ENCODE measurements around the gene LRIT2.

The LRIT2 gene

GRCh38 chr10:84225427-84226173 lies at the start of gene LRIT2:
TSS of gene LRIT2 (minus strand) at chr10:84225544. CDS start at chr10:84225520, 24 bp downstream.
- no peak for DNase-seq

GRCh38 chr10:84270708-84271107 lies 45.4 kb upstream of the LRIT2 start:
- no peak for DNase-seq

- DNase-seq, result no peak
Measured at GRCh38 chr10:84269773-84270172, 44.4 kb upstream of the LRIT2 start.

GRCh38 chr10:84269162-84269561 lies 43.8 kb upstream of the LRIT2 start:
- no peak for DNase-seq

- DNase-seq, result peak; percentile 73
Measured at GRCh38 chr10:84267503-84268126, 42.3 kb upstream of the LRIT2 start.

- no peak for DNase-seq
Measured at GRCh38 chr10:84265418-84265817, 40.1 kb upstream of the LRIT2 start.

- peak; percentile 83 for DNase-seq
Measured at GRCh38 chr10:84264611-84265141, 39.3 kb upstream of the LRIT2 start.

GRCh38 chr10:84263716-84264115 lies 38.4 kb upstream of the LRIT2 start:
- DNase-seq, result peak; percentile 41

- peak; percentile 32 for DNase-seq
Measured at GRCh38 chr10:84262190-84262956, 37.0 kb upstream of the LRIT2 start.

- peak; percentile 38 for DNase-seq
Measured at GRCh38 chr10:84261236-84261915, 36.0 kb upstream of the LRIT2 start.

- DNase-seq, result peak; percentile 73
Measured at GRCh38 chr10:84258034-84258695, 32.8 kb upstream of the LRIT2 start.

GRCh38 chr10:84257343-84258020 lies 32.1 kb upstream of the LRIT2 start:
- DNase-seq, result no peak

GRCh38 chr10:84256510-84257342 lies 31.4 kb upstream of the LRIT2 start:
- DNase-seq, result peak; percentile 82

- DNase-seq, result peak; percentile 38
Measured at GRCh38 chr10:84254552-84255478, 29.5 kb upstream of the LRIT2 start.

GRCh38 chr10:84248794-84249193 lies 23.4 kb upstream of the LRIT2 start:
- DNase-seq, result no peak

GRCh38 chr10:84247496-84247895 lies 22.2 kb upstream of the LRIT2 start:
- peak; percentile 32 for DNase-seq

- peak; percentile 74 for DNase-seq
Measured at GRCh38 chr10:84244651-84245270, 19.4 kb upstream of the LRIT2 start, which contains the start of gene RGR. TSS of gene RGR (plus strand) at chr10:84245053. CDS start at chr10:84245091, 38 bp downstream.

- peak; percentile 76 for DNase-seq
Measured at GRCh38 chr10:84243759-84244158, 18.4 kb upstream of the LRIT2 start.
